A549 (cell line): ENCODE measurements around the gene CCDC187.

Source experiments
- CEBPB ChIP-seq, 2 experiments: fragments of >200 bp in 1 of 2; sonication (Bioruptor Twin) in 1 of 2; formaldehyde crosslinking in 1 of 2; IDR thresholded peaks; 2 replicates each; pipeline ENCODE4 v1.6.1; 2012 to 2016
- CTCF ChIP-seq: fragments of >200 bp; sonication (Bioruptor Twin); formaldehyde crosslinking; IDR thresholded peaks from 3 replicates; pipeline ENCODE4 v1.5.1; 2016
- EP300 ChIP-seq, 2 experiments: fragments of >200 bp; sonication (Bioruptor Twin); formaldehyde crosslinking; IDR thresholded peaks; 2 replicates in 1 of 2; 3 replicates in 1 of 2; pipeline ENCODE4 v1.6.1; 2016 to 2017
- ESRRA ChIP-seq: fragments of 150-350 bp; IDR thresholded peaks from 2 replicates; pipeline ENCODE4 v1.6.1; 2014; ENCODE audit warnings: mild to moderate bottlenecking, low read length, borderline replicate concordance
- HOXA7 ChIP-seq: fragments of 250-450 bp; sonication (Bioruptor Pico); IDR thresholded peaks from 2 replicates; pipeline ENCODE4 v1.5.0; 2020; ENCODE audit warnings: mild to moderate bottlenecking, moderate library complexity
- JUNB ChIP-seq: fragments of >200 bp; sonication (Bioruptor Twin); formaldehyde crosslinking; IDR thresholded peaks from 2 replicates; pipeline ENCODE4 v1.6.1; 2016
- POLR2A ChIP-seq: IDR thresholded peaks from 2 replicates; pipeline ENCODE4 v1.6.1; 2012; ENCODE audit warnings: mild to moderate bottlenecking, low read length
- RAD21 ChIP-seq, 2 experiments: fragments of >200 bp in 1 of 2; sonication (Bioruptor Twin) in 1 of 2; formaldehyde crosslinking in 1 of 2; IDR thresholded peaks in 1 of 2; conservative IDR thresholded peaks in 1 of 2; 2 replicates in 1 of 2; 3 replicates in 1 of 2; pipeline ENCODE4 v1.6.1; 2012 to 2018; ENCODE audit warnings: inconsistent platforms in 1 of 2
- SMC3 ChIP-seq: fragments of >200 bp; sonication (Bioruptor Twin); formaldehyde crosslinking; IDR thresholded peaks from 3 replicates; pipeline ENCODE4 v1.6.1; 2018; ENCODE audit warnings: inconsistent platforms
- TF ChIP-seq, protein P1 (sequence below): IDR thresholded peaks from 2 replicates; pipeline ENCODE4 v1.6.1; 2012

DNA sequence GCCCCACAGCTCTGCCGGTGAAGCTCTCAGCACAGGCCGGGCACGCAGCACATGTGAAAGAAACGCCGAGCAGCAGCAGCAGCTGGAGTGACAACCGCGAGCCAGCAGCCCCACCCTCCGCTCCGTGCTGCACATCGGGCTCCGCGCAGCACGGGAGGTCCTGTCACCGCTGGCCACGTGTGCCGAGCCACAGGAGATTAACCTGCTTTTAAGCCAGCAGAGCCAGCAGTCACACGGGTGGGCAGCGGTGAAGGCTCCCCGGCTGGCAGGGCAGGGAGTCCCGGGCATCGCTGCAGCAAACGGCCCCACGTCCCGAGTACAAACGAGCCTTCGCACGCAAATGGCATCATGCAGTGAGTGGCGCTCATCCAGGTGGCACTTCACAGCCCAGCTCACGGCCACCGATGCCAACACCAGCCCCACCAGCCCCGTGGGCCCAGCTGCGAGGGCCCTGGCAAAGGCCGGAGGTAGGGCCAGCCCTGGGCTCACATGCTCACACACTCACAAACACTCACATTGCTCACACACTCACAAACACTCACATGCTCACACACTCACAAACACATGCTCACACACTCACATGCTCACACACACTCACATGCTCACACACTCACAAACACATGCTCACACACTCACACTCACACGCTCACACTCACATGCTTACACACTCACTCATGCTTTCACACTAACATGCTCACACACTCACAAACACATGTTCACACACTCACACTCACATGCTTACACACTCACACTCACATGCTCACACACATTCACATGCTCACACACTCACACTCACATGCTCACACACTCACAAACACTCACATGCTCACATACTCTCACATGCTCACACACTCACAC, 11.1 kb downstream of the CCDC187 start:
- TF ChIP-seq POLR2A = no peak
- TF ChIP-seq CTCF = no peak
- TF ChIP-seq HOXA7 (CRISPR knock-in tag) = no peak
- no peak for TF ChIP-seq SMC3
- no peak for TF ChIP-seq EP300 (IDR thresholded peaks at IDR 0.05)
- no peak for TF ChIP-seq CEBPB (IDR thresholded peaks at IDR 0.05)
- no peak for TF ChIP-seq RAD21 (conservative IDR thresholded peaks at IDR 0.05 in 1 of 2, IDR thresholded peaks at IDR 0.05 in 1 of 2)
- no peak for TF ChIP-seq JUNB
- TF ChIP-seq, protein P1, sequence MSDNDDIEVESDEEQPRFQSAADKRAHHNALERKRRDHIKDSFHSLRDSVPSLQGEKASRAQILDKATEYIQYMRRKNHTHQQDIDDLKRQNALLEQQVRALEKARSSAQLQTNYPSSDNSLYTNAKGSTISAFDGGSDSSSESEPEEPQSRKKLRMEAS = no peak
- TF ChIP-seq ESRRA = no peak
